HG03342 (cell line): ENCODE data around the gene CHRNG.

Experiments
- ATAC-seq: cut with Tn5 transposase; IDR thresholded peaks from one replicate; pipeline ENCODE4 v1.9.1; 2021; ENCODE audit warnings: mild to moderate bottlenecking, moderate library complexity; ENCODE audit not compliant: unreplicated experiment

Gene CHRNG

GRCh38 chr2:232539298-232540231, at the start of gene CHRNG:
Gene CHRNG (plus strand): TSS chr2:232539692. CDS start chr2:232539748, 56 bp downstream.
- no peak for ATAC-seq

GRCh38 chr2:232490221-232491138, 49.0 kb upstream of the CHRNG start:
- ATAC-seq = no peak

- no peak for ATAC-seq
These were observed 48.2 kb upstream of the CHRNG start for GRCh38 chr2:232491139-232491780.

- ATAC-seq = no peak
These were observed 47.1 kb upstream of the CHRNG start for GRCh38 chr2:232492236-232492848.

GRCh38 chr2:232492963-232493700, 46.4 kb upstream of the CHRNG start:
- no peak for ATAC-seq

- no peak for ATAC-seq
These were observed 45.6 kb upstream of the CHRNG start for GRCh38 chr2:232493701-232494474.

- ATAC-seq = no peak
These were observed 45.0 kb upstream of the CHRNG start for GRCh38 chr2:232494542-232494941.

GRCh38 chr2:232495292-232495691, 44.2 kb upstream of the CHRNG start:
- ATAC-seq = no peak

GRCh38 chr2:232496501-232497270, 42.8 kb upstream of the CHRNG start:
- ATAC-seq = no peak

GRCh38 chr2:232497348-232497747, 42.1 kb upstream of the CHRNG start:
- no peak for ATAC-seq

GRCh38 chr2:232498452-232498851, 41.0 kb upstream of the CHRNG start:
- ATAC-seq = no peak

GRCh38 chr2:232501331-232501771, 38.1 kb upstream of the CHRNG start:
- ATAC-seq = no peak

- no peak for ATAC-seq
These were observed 37.6 kb upstream of the CHRNG start for GRCh38 chr2:232501794-232502390.

GRCh38 chr2:232502511-232502910, 37.0 kb upstream of the CHRNG start:
- ATAC-seq = no peak

- no peak for ATAC-seq
These were observed 36.3 kb upstream of the CHRNG start for GRCh38 chr2:232502911-232503808.

- ATAC-seq = no peak
These were observed 35.6 kb upstream of the CHRNG start for GRCh38 chr2:232503809-232504323.

GRCh38 chr2:232504438-232504837, 35.1 kb upstream of the CHRNG start:
- ATAC-seq = no peak
